BJ (cell line): Measurements from ENCODE around the gene LOC101059915.

Source experiments
- CTCF ChIA-PET: fragments of 350-600 bp; formaldehyde crosslinking; extraction: SDS; loops from one replicate; lab custom pipeline; 2021; ENCODE audit warnings: antibody characterized with exemption, inconsistent platforms; lab: Yijun Ruan, JAX
- POLR2A ChIA-PET: fragments of 300-600 bp; sonication (Branson Sonifier 250); formaldehyde crosslinking; extraction: SDS; loops from one replicate; lab custom pipeline; 2021; ENCODE audit warnings: antibody characterized with exemption; lab: Charles Lee
- DNase-seq: peaks from one replicate; pipeline ENCODE4 v3.0.0-alpha.2; 2011; ENCODE audit warnings: low read depth
- H3K27me3 ChIP-seq: 2 replicates; pipeline ENCODE4 v1.6.0; 2011; ENCODE audit warnings: low read length; ENCODE audit not compliant: control insufficient read depth, insufficient read depth
- H3K36me3 ChIP-seq: 2 replicates; pipeline ENCODE4 v1.5.1; 2011; ENCODE audit warnings: low read length; ENCODE audit not compliant: control insufficient read depth, insufficient read depth
- H3K4me3 ChIP-seq: 2 replicates; pipeline ENCODE4 v1.5.1; 2011; ENCODE audit warnings: low read depth, mild to moderate bottlenecking, control low read depth, low read length
- CTCF ChIP-seq: IDR thresholded peaks from 2 replicates; pipeline ENCODE4 v1.5.1; 2011; ENCODE audit warnings: low read depth, mild to moderate bottlenecking, control low read depth, inconsistent platforms, low read length, moderate library complexity; ENCODE audit not compliant: insufficient read depth

LOC101059915 gene

GRCh38 chrX:71625471-71625870 lies 41.9 kb upstream of the LOC101059915 start:
- no peak for DNase-seq
- POLR2A ChIA-PET = no interaction called here
- CTCF ChIA-PET = no interaction called here
- no peaks in the 10 kb centered on the region for H3K27me3 ChIP-seq
- no peak for TF ChIP-seq CTCF
- no peak overlapping the region for H3K4me3 ChIP-seq
- no peaks in the 10 kb centered on the region for H3K36me3 ChIP-seq

GRCh38 chrX:71626576-71626975 lies 40.8 kb upstream of the LOC101059915 start:
- Histone ChIP-seq H3K36me3 (no peaks in the 10 kb centered on the region), H3K27me3 (no peaks in the 10 kb centered on the region), H3K4me3 (no peak overlapping the region)
- no peak for TF ChIP-seq CTCF
- DNase-seq = no peak
- CTCF ChIA-PET = interaction anchor here (1.0 kb wide), 1 partner anchor 12 kb away, joined by 4 read pairs; no protein-coding TSS in a partner anchor
- POLR2A ChIA-PET = no interaction called here

- no peak for TF ChIP-seq CTCF
- CTCF ChIA-PET = interaction anchor here (1.0 kb wide), 1 partner anchor 10 kb away, joined by 4 read pairs; no protein-coding TSS in a partner anchor
- POLR2A ChIA-PET = no interaction called here
- no peak overlapping the region for H3K4me3 ChIP-seq
- no peaks in the 10 kb centered on the region for H3K36me3 ChIP-seq
- no peaks in the 10 kb centered on the region for H3K27me3 ChIP-seq
- no peak for DNase-seq
Measured at GRCh38 chrX:71627588-71628404, 39.5 kb upstream of the LOC101059915 start.

- Histone ChIP-seq H3K27me3 (no peaks in the 10 kb centered on the region), H3K36me3 (no peaks in the 10 kb centered on the region), H3K4me3 (no peak overlapping the region)
- ChIA-PET CTCF (no interaction called here), POLR2A (no interaction called here)
- DNase-seq = no peak
- no peak for TF ChIP-seq CTCF
Measured at GRCh38 chrX:71629467-71629866, 37.9 kb upstream of the LOC101059915 start.

GRCh38 chrX:71632923-71633657 lies 34.3 kb upstream of the LOC101059915 start:
- TF ChIP-seq CTCF = no peak
- no peak for DNase-seq
- Histone ChIP-seq H3K4me3 (no peak overlapping the region), H3K36me3 (no peaks in the 10 kb centered on the region), H3K27me3 (no peaks in the 10 kb centered on the region)
- CTCF ChIA-PET = interaction anchor here (2.4 kb wide), 1 partner anchor 10 kb away, joined by 6 read pairs; no protein-coding TSS in a partner anchor
- POLR2A ChIA-PET = no interaction called here
